ENCODE results near the gene GRSF1. TPM values are rescaled to one million over a fixed set of nuclear protein-coding genes. Genes with fewer than 3 reads are reported as not detected.

Gene GRSF1
- polyA plus RNA-seq, 1 experiment = 41.9 TPM

DNA sequence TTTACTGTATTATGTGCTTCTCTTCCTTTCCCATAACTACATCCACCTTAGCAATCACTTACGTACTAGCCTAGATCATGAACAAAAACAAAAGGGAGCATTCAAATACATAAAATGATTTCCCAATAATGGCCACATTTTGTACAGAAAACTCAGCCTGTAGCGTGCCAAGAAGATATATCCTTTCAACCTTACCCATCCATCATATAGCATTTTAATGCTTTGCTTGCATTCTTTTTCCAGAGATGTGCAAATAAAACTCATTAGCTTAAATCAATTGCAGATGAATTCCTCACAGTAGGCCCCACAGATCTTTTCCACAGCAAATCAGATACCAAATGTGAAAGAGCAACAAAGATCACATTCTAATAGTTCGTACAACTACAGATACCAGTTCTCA lies 20.8 kb downstream of the GRSF1 start:
- peaks cover 4% of the 10 kb centered on the region; the same call in 1 of the 2 replicates for H3K36me3 ChIP-seq (ENCODE audit: control insufficient read depth, insufficient read depth, low read length)
- POLR2A ChIA-PET = no interaction called here
- H3K27me3 ChIP-seq (ENCODE audit: control insufficient read depth, insufficient read depth, low read length) = no peaks in the 10 kb centered on the region
- DNase-seq (ENCODE audit: low read depth) = no peak
- TF ChIP-seq, protein P1, sequence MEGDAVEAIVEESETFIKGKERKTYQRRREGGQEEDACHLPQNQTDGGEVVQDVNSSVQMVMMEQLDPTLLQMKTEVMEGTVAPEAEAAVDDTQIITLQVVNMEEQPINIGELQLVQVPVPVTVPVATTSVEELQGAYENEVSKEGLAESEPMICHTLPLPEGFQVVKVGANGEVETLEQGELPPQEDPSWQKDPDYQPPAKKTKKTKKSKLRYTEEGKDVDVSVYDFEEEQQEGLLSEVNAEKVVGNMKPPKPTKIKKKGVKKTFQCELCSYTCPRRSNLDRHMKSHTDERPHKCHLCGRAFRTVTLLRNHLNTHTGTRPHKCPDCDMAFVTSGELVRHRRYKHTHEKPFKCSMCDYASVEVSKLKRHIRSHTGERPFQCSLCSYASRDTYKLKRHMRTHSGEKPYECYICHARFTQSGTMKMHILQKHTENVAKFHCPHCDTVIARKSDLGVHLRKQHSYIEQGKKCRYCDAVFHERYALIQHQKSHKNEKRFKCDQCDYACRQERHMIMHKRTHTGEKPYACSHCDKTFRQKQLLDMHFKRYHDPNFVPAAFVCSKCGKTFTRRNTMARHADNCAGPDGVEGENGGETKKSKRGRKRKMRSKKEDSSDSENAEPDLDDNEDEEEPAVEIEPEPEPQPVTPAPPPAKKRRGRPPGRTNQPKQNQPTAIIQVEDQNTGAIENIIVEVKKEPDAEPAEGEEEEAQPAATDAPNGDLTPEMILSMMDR (IDR thresholded peaks at IDR 0.05; ENCODE audit: insufficient read depth, low read depth, low read length) = no peak
- no peak overlapping the region for H3K4me3 ChIP-seq (ENCODE audit: low read depth, low read length)
- CTCF ChIA-PET = interaction anchor here (0.6 kb wide), 1 partner anchor 130 kb away, joined by 3 read pairs; no protein-coding TSS in a partner anchor

DNA sequence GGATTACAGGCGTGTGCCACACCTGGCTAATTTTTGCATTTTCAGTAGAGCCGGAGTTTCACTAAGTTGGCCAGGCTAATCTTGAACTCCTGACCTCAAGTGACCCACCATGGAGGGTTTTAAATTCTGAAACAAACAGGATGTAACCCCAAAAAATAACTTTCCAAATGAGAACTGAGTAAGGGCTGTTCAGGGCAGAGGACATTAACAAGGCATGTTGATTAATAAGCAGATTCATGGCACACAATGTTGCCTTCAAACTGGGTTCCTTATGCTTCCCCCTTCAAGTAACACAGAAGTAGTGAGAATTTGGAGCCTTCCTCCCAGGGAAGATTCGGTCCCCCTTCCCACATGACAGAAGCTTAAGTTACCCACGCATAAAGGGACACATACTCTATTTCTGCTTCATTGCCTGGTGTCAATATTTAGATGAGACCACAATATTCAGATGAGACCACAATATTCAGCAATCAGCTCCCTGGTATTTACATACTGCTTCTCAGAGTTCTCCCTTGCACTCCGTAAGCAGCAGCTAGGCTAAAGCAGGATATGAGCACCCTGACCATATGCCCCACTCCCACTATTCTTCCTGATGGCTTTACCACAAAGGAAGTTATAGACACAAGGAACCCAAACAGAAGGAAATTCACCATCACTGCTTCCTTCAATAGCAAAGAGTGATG lies 21.4 kb downstream of the GRSF1 start:
- Histone ChIP-seq H3K4me3 (ENCODE audit: low read depth, low read length) (no peak overlapping the region), H3K36me3 (ENCODE audit: control insufficient read depth, insufficient read depth, low read length) (peaks cover 1% of the 10 kb centered on the region; the same call in 1 of the 2 replicates), H3K27me3 (ENCODE audit: control insufficient read depth, insufficient read depth, low read length) (no peaks in the 10 kb centered on the region)
- POLR2A ChIA-PET = no interaction called here
- CTCF ChIA-PET = no interaction called here
- no peak for DNase-seq (ENCODE audit: low read depth)
- TF ChIP-seq, protein P1 (IDR thresholded peaks at IDR 0.05; ENCODE audit: insufficient read depth, low read depth, low read length) = no peak

DNA sequence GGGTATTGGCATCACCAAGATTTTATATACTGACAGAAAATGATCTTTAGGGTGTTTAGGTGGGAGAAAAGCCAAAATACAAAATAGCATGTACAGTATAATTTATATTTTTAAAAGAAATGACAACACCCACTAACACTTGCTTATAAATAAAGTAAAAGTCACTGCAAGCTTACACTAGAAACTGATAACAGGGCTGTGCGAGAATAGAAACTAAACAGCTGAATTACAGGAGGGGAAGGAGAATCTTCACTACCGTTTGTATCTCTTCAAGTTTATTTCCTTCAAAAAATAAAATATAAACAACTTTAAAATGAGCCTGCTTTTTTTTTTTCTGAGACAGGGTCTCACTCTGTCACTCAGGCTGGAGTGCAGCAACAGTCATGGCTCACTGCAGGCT lies 22.8 kb downstream of the GRSF1 start:
- POLR2A ChIA-PET = no interaction called here
- CTCF ChIA-PET = no interaction called here

DNA sequence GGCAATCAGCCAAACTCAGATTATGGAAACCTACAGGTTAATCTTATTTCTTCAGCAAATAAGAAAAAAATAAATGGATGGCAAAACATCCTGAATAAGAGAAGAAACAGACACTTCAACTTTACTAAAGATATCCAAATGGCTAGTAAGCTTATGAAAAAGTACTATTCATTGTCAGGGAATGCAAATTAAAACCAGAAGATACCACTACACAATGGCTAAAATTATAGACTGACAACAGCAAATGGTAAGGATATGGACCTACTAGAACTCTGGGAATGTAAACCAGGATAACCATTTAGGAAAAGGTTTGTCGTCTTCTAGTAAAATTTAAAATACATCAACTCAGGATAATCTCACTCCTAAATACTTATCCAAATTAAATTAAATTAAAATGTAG lies 24.3 kb downstream of the GRSF1 start:
- Histone ChIP-seq H3K36me3 (ENCODE audit: control insufficient read depth, insufficient read depth, low read length) (no peaks in the 10 kb centered on the region; the same call in 1 of the 2 replicates), H3K27me3 (ENCODE audit: control insufficient read depth, insufficient read depth, low read length) (no peaks in the 10 kb centered on the region), H3K4me3 (ENCODE audit: low read depth, low read length) (no peak overlapping the region)
- TF ChIP-seq, protein P1 (IDR thresholded peaks at IDR 0.05; ENCODE audit: insufficient read depth, low read depth, low read length) = no peak
- DNase-seq (ENCODE audit: low read depth) = no peak
- ChIA-PET CTCF (no interaction called here), POLR2A (interaction anchor here (0.6 kb wide), 1 partner anchor 22 kb away, joined by 21 read pairs; no protein-coding TSS in a partner anchor)

More for the DNA sequence above, 22.8 kb downstream of the GRSF1 start:
- H3K4me3 ChIP-seq (ENCODE audit: low read depth, low read length) = no peak overlapping the region
- peaks cover 1% of the 10 kb centered on the region; the same call in 1 of the 2 replicates for H3K36me3 ChIP-seq (ENCODE audit: control insufficient read depth, insufficient read depth, low read length)
- no peak for DNase-seq (ENCODE audit: low read depth)
- TF ChIP-seq, protein P1 (IDR thresholded peaks at IDR 0.05; ENCODE audit: insufficient read depth, low read depth, low read length) = no peak
- no peaks in the 10 kb centered on the region for H3K27me3 ChIP-seq (ENCODE audit: control insufficient read depth, insufficient read depth, low read length)

DNA sequence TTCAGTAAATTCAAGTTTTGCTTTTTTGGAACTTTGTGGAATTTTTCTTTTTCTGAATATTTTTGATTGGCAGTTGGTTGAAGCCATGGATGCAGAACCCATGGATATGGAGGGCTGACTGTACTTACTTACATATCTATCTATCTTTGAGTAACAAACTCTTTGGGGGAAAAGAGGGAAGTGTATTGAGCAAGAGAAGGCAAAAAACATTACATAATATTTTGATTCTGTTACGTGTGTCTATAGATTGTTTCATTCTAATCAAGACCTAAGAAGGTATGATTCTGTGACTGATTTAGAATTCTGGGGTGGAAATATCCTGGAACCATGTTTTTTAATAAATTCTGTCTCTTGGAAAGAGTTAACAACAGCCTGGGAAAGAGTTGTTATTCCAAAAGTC lies 31.5 kb downstream of the GRSF1 start:
- CTCF ChIA-PET = no interaction called here
- POLR2A ChIA-PET = no interaction called here
- Histone ChIP-seq H3K27me3 (ENCODE audit: control insufficient read depth, insufficient read depth, low read length) (no peaks in the 10 kb centered on the region), H3K36me3 (ENCODE audit: control insufficient read depth, insufficient read depth, low read length) (peaks cover 4% of the 10 kb centered on the region; the same call in 1 of the 2 replicates), H3K4me3 (ENCODE audit: low read depth, low read length) (no peak overlapping the region)
- no peak for DNase-seq (ENCODE audit: low read depth)
- TF ChIP-seq, protein P1 (IDR thresholded peaks at IDR 0.05; ENCODE audit: insufficient read depth, low read depth, low read length) = no peak

All from BJ (cell line).